ENCODE results near the gene DPP6. TPM values are rescaled to one million over a fixed set of nuclear protein-coding genes. Genes with fewer than 3 reads are reported as not detected.

The DPP6 gene
- total and polyA plus RNA-seq, 2 of the 8 experiments (the other 6 are each of a cell fraction or from before 2014, with no cell fraction given) = 4.7 to 6.8 TPM

- TF ChIP-seq CREB1 (IDR thresholded peaks at IDR 0.05) = no peak
- no peak for TF ChIP-seq SP4 (IDR thresholded peaks at IDR 0.05; ENCODE audit: low read length)
- TF ChIP-seq, protein P1, sequence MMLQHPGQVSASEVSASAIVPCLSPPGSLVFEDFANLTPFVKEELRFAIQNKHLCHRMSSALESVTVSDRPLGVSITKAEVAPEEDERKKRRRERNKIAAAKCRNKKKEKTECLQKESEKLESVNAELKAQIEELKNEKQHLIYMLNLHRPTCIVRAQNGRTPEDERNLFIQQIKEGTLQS (IDR thresholded peaks at IDR 0.05; ENCODE audit: insufficient read depth, low read depth, low read length) = no peak
These were observed 809.4 kb downstream of the DPP6 start (continued) for GRCh38 chr7:154861589-154861988.
